ENCODE results near the gene DLG2. TPM values are rescaled to one million over a fixed set of nuclear protein-coding genes. Genes with fewer than 3 reads are reported as not detected.

The DLG2 gene
- total RNA-seq, 4 donors from 2014 or later: 11.0 to 34.2 (median 19.8) TPM

DNA sequence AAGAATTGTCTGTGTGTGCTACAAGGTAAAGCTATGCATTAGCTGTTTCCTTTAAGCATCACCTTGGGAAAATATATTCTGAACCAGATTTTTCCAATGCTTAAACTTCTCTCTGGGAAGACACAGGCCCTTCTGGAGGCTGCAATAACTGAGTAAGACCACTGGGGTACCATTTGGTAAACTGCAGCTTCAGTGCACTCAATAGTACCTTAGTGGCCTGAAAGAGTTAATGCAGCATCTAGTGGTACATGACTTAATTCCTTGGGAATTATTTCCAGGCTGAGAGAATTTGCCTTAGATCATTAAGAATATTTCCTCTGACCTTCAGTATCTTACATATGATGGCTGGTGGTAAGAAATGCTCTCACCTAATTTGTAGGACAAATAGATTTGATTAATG lies 727.4 kb downstream of the DLG2 start:
- TF ChIP-seq, protein P1, sequence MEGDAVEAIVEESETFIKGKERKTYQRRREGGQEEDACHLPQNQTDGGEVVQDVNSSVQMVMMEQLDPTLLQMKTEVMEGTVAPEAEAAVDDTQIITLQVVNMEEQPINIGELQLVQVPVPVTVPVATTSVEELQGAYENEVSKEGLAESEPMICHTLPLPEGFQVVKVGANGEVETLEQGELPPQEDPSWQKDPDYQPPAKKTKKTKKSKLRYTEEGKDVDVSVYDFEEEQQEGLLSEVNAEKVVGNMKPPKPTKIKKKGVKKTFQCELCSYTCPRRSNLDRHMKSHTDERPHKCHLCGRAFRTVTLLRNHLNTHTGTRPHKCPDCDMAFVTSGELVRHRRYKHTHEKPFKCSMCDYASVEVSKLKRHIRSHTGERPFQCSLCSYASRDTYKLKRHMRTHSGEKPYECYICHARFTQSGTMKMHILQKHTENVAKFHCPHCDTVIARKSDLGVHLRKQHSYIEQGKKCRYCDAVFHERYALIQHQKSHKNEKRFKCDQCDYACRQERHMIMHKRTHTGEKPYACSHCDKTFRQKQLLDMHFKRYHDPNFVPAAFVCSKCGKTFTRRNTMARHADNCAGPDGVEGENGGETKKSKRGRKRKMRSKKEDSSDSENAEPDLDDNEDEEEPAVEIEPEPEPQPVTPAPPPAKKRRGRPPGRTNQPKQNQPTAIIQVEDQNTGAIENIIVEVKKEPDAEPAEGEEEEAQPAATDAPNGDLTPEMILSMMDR (IDR thresholded peaks at IDR 0.05): no peak
- TF ChIP-seq EP300 (IDR thresholded peaks at IDR 0.05) (no peak), POLR2AphosphoS5 (IDR thresholded peaks at IDR 0.05) (no peak), POLR2A (IDR thresholded peaks at IDR 0.05) (no peak)
- no peaks in the 10 kb centered on the region for H3K9me3 ChIP-seq
- H3K36me3 ChIP-seq: no peaks in the 10 kb centered on the region
- ATAC-seq: no peak
- no peaks in the 10 kb centered on the region for H3K27me3 ChIP-seq
- peaks cover 0 to 8% (median 0%) of the 10 kb centered on the region in 3 donors for H3K4me1 ChIP-seq
- no peak overlapping the region for H3K27ac ChIP-seq
- H3K4me3 ChIP-seq: no peak overlapping the region

- no peaks in the 10 kb centered on the region for H3K27me3 ChIP-seq
- no peak overlapping the region for H3K4me3 ChIP-seq
- H3K36me3 ChIP-seq: no peaks in the 10 kb centered on the region
- WGBS, 2 donors (ENCODE audit: low coverage in 1 of 2): 84 to 94% methylated on average over 2 of the region's 2 CpGs
- H3K27ac ChIP-seq: no peak overlapping the region
- no peaks in the 10 kb centered on the region for H3K9me3 ChIP-seq
- peaks cover 0 to 8% (median 0%) of the 10 kb centered on the region in 3 donors for H3K4me1 ChIP-seq
- no peak for ATAC-seq
- TF ChIP-seq POLR2A (IDR thresholded peaks at IDR 0.05) (no peak), EP300 (IDR thresholded peaks at IDR 0.05) (no peak), POLR2AphosphoS5 (IDR thresholded peaks at IDR 0.05) (no peak)
- TF ChIP-seq, protein P1 (IDR thresholded peaks at IDR 0.05): no peak
Observed at GRCh38 chr11:84899134-84899533, 728.0 kb downstream of the DLG2 start.

DNA sequence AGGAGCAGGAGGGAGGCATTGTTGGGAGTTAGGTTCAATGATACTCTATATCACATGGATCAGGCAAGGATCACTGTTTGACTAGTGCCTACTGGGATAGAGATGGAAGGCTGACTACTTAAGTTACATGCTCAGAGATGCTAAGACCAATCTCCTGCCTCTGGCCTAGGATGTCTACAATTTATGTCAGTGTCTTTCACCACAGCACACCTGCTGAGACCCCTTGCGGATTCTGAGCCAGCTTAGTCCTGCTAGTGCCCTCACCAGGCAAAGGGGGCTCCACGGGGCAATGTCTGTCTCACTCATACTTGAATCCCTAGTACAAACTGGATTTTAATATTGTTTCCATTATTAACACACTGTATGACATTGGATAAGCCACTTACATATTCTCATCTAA lies 732.5 kb downstream of the DLG2 start:
- no peaks in the 10 kb centered on the region for H3K9me3 ChIP-seq

GRCh38 chr11:84890676-84891075 lies 736.5 kb downstream of the DLG2 start:
- 45 to 62% methylated on average over 2 to 3 of the region's 3 CpGs for WGBS, 2 donors (ENCODE audit: low coverage in 1 of 2)
- Histone ChIP-seq H3K27ac (no peak overlapping the region), H3K4me1 (no peaks in the 10 kb centered on the region), H3K9me3 (peaks cover 0 to 3% (median 0%) of the 10 kb centered on the region in 3 donors), H3K36me3 (no peaks in the 10 kb centered on the region), H3K27me3 (no peaks in the 10 kb centered on the region), H3K4me3 (no peak overlapping the region)
- no peak for TF ChIP-seq EP300 (IDR thresholded peaks at IDR 0.05)
- TF ChIP-seq, protein P1 (IDR thresholded peaks at IDR 0.05): no peak
- TF ChIP-seq POLR2A (IDR thresholded peaks at IDR 0.05): no peak
- no peak for TF ChIP-seq POLR2AphosphoS5 (IDR thresholded peaks at IDR 0.05)
- ATAC-seq: no peak

More for the DNA sequence above, 732.5 kb downstream of the DLG2 start:
- Histone ChIP-seq H3K4me3 (no peak overlapping the region), H3K27me3 (no peaks in the 10 kb centered on the region), H3K36me3 (no peaks in the 10 kb centered on the region), H3K27ac (no peak overlapping the region), H3K4me1 (no peaks in the 10 kb centered on the region)
- no peak for ATAC-seq
- TF ChIP-seq POLR2A (IDR thresholded peaks at IDR 0.05) (no peak), EP300 (IDR thresholded peaks at IDR 0.05) (no peak), POLR2AphosphoS5 (IDR thresholded peaks at IDR 0.05) (no peak)
- TF ChIP-seq, protein P1 (IDR thresholded peaks at IDR 0.05): no peak
- 87% methylated on average over 2 of the region's 2 CpGs; no CpG with 5 or more reads in 1 of the 2 donors for WGBS, 2 donors (ENCODE audit: low coverage in 1 of 2)

GRCh38 chr11:84889556-84889955 lies 737.6 kb downstream of the DLG2 start:
- Histone ChIP-seq H3K4me3 (no peak overlapping the region), H3K9me3 (peaks cover 0 to 3% (median 0%) of the 10 kb centered on the region in 3 donors), H3K4me1 (peaks cover 0 to 1% (median 0%) of the 10 kb centered on the region in 3 donors), H3K27ac (no peak overlapping the region), H3K27me3 (no peaks in the 10 kb centered on the region), H3K36me3 (no peaks in the 10 kb centered on the region)
- TF ChIP-seq EP300 (IDR thresholded peaks at IDR 0.05) (no peak), POLR2A (IDR thresholded peaks at IDR 0.05) (no peak), POLR2AphosphoS5 (IDR thresholded peaks at IDR 0.05) (no peak)
- TF ChIP-seq, protein P1 (IDR thresholded peaks at IDR 0.05): no peak
- no peak for ATAC-seq
- 73 to 84% methylated on average over 3 of the region's 3 CpGs for WGBS, 2 donors (ENCODE audit: low coverage in 1 of 2)
